Kidney tubule cell (primary cell): Measurements from ENCODE around the gene DRAXIN.

ENCODE experiments used
- DNase-seq: peaks from one replicate; pipeline ENCODE4 v3.0.0-alpha.2; 2018; ENCODE audit warnings: low spot score

The DRAXIN gene

GRCh38 chr1:11764115-11764514 is 72.6 kb downstream of the DRAXIN start:
- no peak for DNase-seq

GRCh38 chr1:11764519-11764918 is 73.0 kb downstream of the DRAXIN start:
- DNase-seq, result no peak

- DNase-seq, result no peak
These were observed 74.3 kb downstream of the DRAXIN start for GRCh38 chr1:11765661-11766428.

- no peak for DNase-seq
These were observed 74.9 kb downstream of the DRAXIN start for GRCh38 chr1:11766429-11766776.

- DNase-seq, result no peak
These were observed 76.6 kb downstream of the DRAXIN start for GRCh38 chr1:11767922-11768704.

- no peak for DNase-seq
These were observed 77.3 kb downstream of the DRAXIN start for GRCh38 chr1:11768821-11769220.

GRCh38 chr1:11769274-11769673 is 77.8 kb downstream of the DRAXIN start:
- no peak for DNase-seq

- DNase-seq, result no peak
These were observed 78.5 kb downstream of the DRAXIN start for GRCh38 chr1:11770011-11770410.

- DNase-seq, result no peak
These were observed 80.1 kb downstream of the DRAXIN start for GRCh38 chr1:11771481-11772043.

- no peak for DNase-seq
These were observed 80.9 kb downstream of the DRAXIN start for GRCh38 chr1:11772458-11772857.

GRCh38 chr1:11774753-11775152 is 83.2 kb downstream of the DRAXIN start:
- DNase-seq, result no peak
